ENCODE data around the gene DIRAS2.

DIRAS2 gene

DNA sequence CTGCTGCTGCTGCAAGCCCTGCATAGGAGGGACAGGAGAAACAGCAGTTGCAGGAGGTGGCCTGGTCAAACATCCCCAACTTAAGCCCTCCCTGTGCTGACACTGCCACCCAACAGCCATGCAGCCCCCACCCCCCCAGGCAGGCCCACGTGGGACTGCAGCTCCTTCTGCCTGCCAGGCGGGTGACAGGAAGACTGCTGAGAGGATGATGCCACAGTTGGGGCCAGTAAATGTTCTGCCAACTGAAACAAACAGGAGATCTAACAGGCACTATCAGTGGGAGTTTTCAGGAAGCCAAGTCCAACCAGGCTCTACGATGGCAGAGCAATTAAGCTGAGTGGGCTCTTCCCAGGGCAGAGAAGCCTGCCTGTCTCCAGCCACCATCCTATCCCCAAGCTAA is 31.1 kb downstream of the DIRAS2 start:
- no peak for DNase-seq (ENCODE audit: low read depth)

DNA sequence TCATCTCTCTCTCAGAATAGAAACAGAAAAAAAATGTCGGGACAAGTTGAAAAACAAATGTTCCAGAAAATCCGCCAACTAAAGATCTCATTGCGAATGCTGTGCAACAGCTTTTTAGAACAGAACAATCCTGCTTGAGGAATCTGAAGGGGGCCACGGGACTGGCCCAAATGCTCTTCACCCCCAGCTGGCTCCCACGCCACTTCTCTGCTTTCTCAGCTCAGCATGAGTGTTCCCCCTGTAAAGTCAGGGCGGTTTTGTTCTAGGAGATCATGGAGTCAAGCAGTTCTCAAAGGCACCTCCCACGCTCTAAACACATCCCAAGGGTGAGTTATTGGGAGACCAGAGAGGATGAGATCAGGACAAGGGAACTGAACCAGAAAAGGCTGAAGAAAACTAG is 31.5 kb downstream of the DIRAS2 start:
- no peak for DNase-seq (ENCODE audit: low read depth)

DNA sequence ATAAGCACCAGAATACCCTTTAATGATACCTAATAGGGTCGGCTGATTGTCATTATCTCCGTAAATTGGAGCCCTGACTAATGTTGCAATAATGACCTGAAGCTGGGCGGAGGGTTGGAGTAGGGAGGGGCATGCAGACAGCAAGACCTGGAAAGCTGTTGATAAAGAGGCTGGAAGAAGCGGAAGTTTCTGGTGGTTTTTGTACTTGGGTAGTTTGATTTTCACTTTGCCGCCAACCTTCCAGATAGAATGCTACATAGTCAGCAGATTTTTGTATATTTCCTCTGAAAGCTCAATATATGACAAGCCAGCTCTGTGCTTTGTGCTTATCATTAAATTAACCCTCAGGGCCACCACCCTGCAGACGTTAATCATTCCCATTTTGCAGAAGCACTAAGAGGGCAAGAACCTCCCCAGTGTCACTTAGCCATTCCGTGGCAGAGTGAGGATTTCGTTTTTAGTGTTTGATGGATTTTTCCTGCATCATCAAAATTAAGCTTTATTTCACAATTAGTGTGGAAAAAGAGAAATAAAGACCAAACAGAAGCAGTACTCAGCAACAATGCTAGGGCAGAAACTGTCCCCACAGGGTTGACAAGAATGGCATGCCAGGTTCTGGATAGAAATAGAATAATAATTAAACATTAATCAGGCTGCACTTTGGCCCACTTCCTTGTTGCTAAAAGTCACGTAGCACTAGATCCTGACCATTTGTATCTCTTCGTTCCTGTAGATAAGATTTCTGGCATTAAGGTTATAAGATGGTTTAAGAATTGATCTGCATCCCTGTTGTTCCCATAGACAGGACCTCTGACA is 34.7 kb downstream of the DIRAS2 start:
- DNase-seq (ENCODE audit: low read depth) = no peak

DNA sequence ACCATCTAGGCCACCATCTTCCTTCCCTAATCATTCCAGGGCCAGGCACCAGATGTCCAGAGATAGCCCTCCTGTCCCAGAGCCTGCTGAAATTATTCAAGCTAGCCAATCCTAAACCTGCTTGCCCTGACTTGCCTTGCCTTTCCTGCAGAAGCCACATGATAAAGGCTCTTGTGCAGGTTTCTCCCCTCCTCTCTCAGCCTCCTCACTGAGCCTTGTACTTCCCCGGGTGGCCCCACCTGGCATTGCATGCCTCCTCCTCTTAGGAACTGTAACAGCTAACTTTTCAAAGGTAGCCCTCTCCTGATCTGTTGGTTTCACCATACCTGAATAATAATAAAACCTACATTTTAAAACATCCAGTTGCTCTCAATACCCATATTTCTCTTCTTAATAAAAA is 42.6 kb downstream of the DIRAS2 start:
- no peak for DNase-seq (ENCODE audit: low read depth)

DNA sequence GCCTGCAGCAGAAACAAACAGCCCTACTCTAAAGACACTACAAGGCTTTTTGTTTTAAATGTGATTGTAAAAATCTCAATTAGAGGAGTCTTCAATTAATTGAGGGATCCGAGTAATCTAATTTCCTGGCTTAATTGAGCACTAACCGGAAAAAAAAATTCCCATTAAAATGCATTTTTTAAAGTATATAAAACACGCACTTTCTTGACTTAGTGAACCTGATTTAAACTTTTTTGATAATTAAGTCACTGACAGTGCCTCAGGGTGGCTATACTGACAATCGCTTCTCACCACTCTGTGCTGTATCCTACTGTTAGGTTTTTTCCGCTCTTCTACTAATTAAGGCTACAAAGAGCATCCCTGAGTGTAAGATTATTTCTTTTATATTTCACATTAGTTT is 44.4 kb downstream of the DIRAS2 start:
- no peak for DNase-seq (ENCODE audit: low read depth)

DNA sequence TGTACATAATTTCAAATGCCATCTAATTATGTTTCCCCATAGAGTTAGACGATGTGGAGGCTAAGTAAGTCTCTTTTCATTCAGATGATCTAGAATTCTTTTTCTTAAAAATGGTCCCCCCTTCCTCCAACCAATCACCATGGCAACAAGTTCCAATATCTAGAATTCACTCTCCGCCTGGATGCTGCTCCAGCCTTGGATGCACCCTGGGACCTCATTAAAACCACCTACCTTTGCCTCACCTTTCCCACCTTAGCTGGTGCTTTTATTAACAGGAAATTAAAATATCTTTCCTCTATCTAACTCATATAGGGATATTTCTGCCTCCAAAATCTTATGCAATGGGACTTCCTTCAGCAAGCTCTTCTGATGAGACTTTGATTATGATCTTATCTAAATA is 49.0 kb downstream of the DIRAS2 start:
- DNase-seq (ENCODE audit: low read depth) = no peak

DNA sequence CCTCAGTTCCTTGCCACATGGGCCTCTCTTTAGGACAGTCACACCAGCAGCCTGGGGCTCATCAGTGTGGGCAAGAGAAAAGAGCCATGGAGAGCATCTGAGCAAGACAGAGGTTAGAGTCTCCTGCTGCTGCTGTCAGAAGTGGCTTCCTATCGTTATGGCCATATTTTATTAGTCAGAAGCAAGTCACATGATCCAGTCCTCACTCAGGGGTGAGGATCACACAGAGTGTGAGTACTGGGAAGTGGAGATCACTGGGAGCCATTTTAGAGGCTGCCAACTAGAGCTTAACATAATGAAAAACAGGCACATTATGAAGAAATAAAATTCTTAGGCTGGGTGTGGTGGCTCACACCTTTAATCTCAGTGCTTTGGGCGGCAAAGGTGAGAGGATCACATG is 62.0 kb downstream of the DIRAS2 start:
- no peak for DNase-seq (ENCODE audit: low read depth)

DNA sequence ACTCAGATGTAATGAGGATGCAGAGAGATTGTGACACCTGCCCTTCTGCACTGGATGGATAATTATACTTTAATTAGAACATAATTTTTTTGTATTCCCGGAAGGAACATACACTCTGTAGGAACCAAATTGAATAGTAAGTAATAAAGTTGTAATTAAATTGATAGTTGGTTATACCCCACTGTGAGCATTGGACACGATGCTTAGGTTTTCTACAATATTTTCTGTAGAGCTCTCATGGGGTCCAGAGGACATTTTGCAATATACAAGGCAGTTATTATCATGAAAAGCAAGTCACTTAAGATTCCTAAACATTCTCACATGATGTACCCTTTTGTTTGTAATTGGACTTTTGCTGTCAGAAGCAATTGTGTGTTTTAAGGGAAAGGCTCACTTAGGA is 63.4 kb downstream of the DIRAS2 start:
- no peak for DNase-seq (ENCODE audit: low read depth)

DNA sequence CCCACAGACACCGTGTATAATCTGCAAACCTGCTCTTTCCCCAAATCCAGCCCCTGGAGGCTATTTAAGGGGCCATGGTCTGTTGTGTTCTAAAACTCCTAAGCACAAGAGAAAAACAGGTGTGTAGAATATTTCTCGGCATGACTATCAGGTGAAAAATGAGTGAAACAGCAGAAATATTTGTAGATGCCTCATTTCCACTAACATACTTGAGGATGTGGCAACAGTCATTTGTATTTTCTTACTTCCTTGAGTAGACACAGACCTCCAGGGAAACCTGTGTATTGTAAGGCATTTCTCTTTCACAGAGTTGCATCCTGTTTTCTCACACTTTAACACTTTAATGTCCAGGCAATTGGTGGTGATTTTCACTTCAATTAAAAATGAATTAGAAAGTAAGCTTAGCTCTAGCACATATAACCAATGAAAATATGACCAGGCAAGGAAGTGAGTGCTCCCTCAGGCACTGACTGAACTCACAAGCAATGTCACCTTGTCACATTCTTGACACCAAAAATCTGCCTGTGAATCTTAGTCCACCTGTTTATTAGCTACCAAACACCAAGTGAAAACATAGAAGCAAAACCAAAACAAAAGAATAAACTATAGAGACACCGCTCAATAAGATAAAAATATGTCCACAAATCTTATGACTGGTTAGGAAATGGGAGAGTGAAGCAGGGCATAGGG is 64.4 kb downstream of the DIRAS2 start:
- DNase-seq (ENCODE audit: low read depth) = no peak

DNA sequence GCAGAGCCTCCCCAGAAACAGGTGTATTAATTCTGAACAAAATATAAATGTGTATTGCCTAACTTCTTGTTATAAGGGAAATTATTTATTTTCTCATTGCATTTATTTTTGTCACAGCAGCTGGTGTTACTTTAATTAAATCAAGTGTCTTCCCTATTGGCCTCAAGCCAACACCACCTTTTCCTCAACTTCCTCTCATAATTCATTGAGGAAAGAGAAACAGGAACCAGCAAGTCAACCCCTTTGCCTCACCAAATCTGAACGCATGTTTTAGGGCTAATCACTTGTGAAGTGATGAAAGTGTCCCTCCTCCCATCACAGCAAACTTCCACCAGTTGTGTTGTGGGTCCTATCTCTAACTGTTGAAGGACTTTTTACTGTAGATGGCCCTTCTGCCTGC is 73.1 kb downstream of the DIRAS2 start:
- DNase-seq (ENCODE audit: low read depth) = no peak

DNA sequence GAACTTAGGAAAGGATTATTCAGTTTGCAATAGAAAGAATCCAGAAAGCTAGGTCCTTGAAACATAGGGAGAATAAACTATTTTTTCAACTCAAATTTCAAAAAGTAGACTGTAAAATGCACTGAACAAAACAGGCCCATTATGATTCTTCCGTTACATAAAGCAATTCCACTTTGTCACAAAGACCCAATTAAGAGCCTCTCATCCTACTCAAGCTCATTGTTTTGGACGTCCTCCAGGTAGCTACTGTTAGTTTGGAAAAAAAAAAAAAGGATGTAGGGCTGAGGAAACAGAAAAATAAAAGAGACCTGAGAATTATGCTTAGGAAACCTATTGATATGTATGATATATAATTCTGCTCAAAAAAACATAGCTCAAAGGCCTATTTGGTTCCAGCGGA is 74.0 kb downstream of the DIRAS2 start:
- DNase-seq (ENCODE audit: low read depth) = no peak

DNA sequence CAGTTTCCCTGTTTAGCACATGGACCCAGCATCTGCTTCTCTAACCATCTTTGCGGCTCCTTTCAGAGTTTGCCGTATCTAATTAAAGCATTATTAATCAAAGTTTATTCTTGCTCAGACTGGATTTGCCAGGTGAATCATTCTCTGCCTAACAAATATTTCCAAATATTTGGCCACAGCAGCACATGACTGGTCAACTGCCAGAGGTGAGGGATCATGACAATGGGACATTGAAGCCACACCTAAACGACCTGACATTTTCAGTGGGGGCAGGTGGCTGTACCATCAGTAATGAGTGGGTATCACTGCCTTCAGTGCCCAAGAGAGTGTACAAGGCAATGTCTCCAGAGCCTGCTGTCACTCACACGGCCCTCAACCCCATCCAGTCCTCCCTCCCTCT is 80.4 kb downstream of the DIRAS2 start:
- no peak for DNase-seq (ENCODE audit: low read depth)

Measured in fibroblast of the conjunctiva (primary cell).